RWPE2 (cell line): ENCODE results near the gene ARG1.
"Not testable (repeated sequence)": the region's sequence is repeated elsewhere in the genome, so short reads cannot be mapped to it uniquely, and the experiment has no call there.

Source experiments
- ATAC-seq: fragments of 200-7000 bp; cut with Tn5 transposase; 3 replicates; pipeline ENCODE4 v1.9.1; 2021; ENCODE audit warnings: low read depth
- DNase-seq: peaks from one replicate; pipeline ENCODE4 v3.0.0-alpha.2; 2020; ENCODE audit warnings: low spot score
- H3K27ac ChIP-seq: fragments of 450-650 bp; 2 replicates; pipeline ENCODE4 v1.5.1; 2017; ENCODE audit warnings: mild to moderate bottlenecking; ENCODE audit not compliant: poor library complexity, severe bottlenecking
- H3K27me3 ChIP-seq: fragments of 250-450 bp; sonication (Bioruptor Pico); 2 replicates; pipeline ENCODE4 v1.5.1; 2021; ENCODE audit warnings: mild to moderate bottlenecking, moderate library complexity; ENCODE audit not compliant: insufficient read depth, poor library complexity, severe bottlenecking
- H3K36me3 ChIP-seq: fragments of 250-450 bp; sonication (Bioruptor Pico); 2 replicates; pipeline ENCODE4 v1.5.1; 2020; ENCODE audit warnings: low read depth, mild to moderate bottlenecking, moderate library complexity
- H3K4me1 ChIP-seq: fragments of 250-450 bp; sonication (Bioruptor Pico); 2 replicates; pipeline ENCODE4 v1.5.1; 2021; ENCODE audit warnings: mild to moderate bottlenecking, moderate library complexity; ENCODE audit not compliant: insufficient read depth, poor library complexity, severe bottlenecking
- H3K4me3 ChIP-seq: fragments of 250-450 bp; sonication (Bioruptor Pico); 2 replicates; pipeline ENCODE4 v1.5.1; 2021; ENCODE audit warnings: mild to moderate bottlenecking, moderate library complexity; ENCODE audit not compliant: severe bottlenecking
- H3K9me3 ChIP-seq: fragments of 250-450 bp; sonication (Bioruptor Pico); 2 replicates; pipeline ENCODE4 v1.5.1; 2021; ENCODE audit warnings: mild to moderate bottlenecking, moderate library complexity; ENCODE audit not compliant: severe bottlenecking
- CTCF ChIP-seq: fragments of 450-650 bp; IDR thresholded peaks from one replicate; pipeline ENCODE4 v1.5.1; 2017; ENCODE audit warnings: mild to moderate bottlenecking, moderate library complexity; ENCODE audit not compliant: poor library complexity, severe bottlenecking

Gene ARG1

DNA sequence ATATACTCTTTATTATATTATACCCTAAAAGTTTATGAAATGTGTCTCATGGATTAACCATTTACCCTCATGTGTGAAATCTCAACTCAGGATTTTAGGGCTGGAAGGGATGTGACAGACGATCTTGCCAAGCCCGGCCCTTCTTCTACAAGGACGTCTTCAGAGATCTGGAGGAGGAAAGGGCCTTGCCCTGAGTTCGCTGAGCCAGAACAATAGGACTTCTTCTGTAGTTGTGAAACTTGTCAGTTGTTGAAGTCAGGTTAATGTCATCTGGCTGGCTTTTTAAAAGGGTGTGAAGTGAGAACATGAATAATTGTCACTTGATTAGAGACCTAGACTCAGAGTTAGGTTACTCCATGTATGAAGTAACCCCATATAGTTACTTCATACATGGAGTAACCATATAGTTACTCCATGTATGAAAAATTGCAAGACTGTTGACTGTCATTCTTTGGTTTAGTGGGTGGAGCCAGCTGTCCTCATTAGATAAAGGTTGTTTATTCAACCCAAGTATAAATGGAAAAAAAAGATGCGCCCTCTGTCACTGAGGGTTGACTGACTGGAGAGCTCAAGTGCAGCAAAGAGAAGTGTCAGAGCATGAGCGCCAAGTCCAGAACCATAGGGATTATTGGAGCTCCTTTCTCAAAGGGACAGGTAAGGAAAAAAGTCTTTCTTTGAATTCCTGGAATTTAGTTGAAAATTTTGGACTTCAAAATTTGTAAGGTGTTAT, at the start of gene ARG1:
Gene ARG1, plus strand, starts transcription at position 541 of the 730 bp plus-strand sequence. Its CDS starts 57 bp downstream, at position 598.
- Histone ChIP-seq H3K4me3 (no peak within 1 kb of the TSS), H3K36me3 (no peaks in the 10 kb centered on the region), H3K27ac (no peak within 1 kb of the TSS), H3K27me3 (no peaks in the 10 kb centered on the region), H3K9me3 (no peaks in the 10 kb centered on the region), H3K4me1 (no peaks in the 10 kb centered on the region)
- no peak for TF ChIP-seq CTCF
- DNase-seq = no peak
- no peak for ATAC-seq

GRCh38 chr6:131523988-131524673, 48.9 kb upstream of the ARG1 start:
- H3K9me3 ChIP-seq = no peaks in the 10 kb centered on the region
- H3K36me3 ChIP-seq = no peaks in the 10 kb centered on the region
- no peaks in the 10 kb centered on the region for H3K27me3 ChIP-seq
- ATAC-seq (no peak), DNase-seq (no peak)
- no peak for TF ChIP-seq CTCF
- no peak overlapping the region for H3K4me3 ChIP-seq
- H3K4me1 ChIP-seq = no peaks in the 10 kb centered on the region
- H3K27ac ChIP-seq = no peak overlapping the region

DNA sequence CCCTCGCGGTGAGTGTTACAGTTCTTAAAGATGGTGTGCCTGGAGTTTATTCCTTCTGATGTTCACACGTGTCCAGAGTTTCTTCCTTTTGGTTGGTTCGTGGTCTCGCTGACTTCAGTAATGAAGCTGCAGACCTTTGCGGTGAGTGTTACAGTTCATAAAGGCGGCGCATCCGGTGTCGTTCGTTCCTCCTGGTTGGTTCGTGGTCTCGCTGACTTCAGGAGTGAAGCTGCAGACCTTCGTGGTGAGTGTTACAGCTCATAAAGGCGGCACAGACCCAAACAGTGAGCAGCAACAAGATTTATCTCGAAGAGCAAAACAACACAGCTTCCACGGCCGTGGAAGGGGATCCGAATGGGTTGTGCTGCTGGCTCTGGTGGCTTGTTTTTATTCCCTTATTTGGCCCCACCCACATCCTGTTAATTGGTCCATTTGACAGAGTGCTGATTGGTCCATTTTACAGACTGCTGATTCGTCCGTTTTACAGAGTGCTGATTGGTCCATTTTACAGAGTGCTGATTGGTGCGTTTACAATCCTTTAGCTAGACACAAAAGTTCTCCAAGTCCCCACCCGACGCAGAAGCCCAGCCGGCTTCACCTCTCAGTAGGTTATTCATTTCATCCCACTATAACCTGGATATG, 48.2 kb upstream of the ARG1 start:
- Histone ChIP-seq H3K9me3 (no peaks in the 10 kb centered on the region), H3K4me1 (no peaks in the 10 kb centered on the region), H3K27me3 (no peaks in the 10 kb centered on the region), H3K27ac (no peak overlapping the region), H3K4me3 (no peak overlapping the region), H3K36me3 (no peaks in the 10 kb centered on the region)
- DNase-seq (no peak), ATAC-seq (no peak)
- no peak for TF ChIP-seq CTCF

GRCh38 chr6:131530936-131531335, 42.1 kb upstream of the ARG1 start:
- not testable (repeated sequence) for ATAC-seq, H3K27ac ChIP-seq, H3K36me3 ChIP-seq, H3K4me1 ChIP-seq, H3K4me3 ChIP-seq, H3K9me3 ChIP-seq, H3K27me3 ChIP-seq, DNase-seq

- H3K36me3 ChIP-seq, ATAC-seq, H3K27ac ChIP-seq, H3K27me3 ChIP-seq, H3K4me1 ChIP-seq, H3K4me3 ChIP-seq, H3K9me3 ChIP-seq, DNase-seq: not testable (repeated sequence)
Observed at GRCh38 chr6:131531681-131532080, 41.3 kb upstream of the ARG1 start.
